Epidermal melanocyte (primary cell): ENCODE measurements around the gene TSPAN15.
"Not testable (repeated sequence)": the region's sequence is repeated elsewhere in the genome, so short reads cannot be mapped to it uniquely, and the experiment has no call there.

ENCODE experiments used
- DNase-seq: peaks from one replicate; pipeline ENCODE4 v3.0.0; 2011; ENCODE audit warnings: low spot score; ENCODE audit not compliant: insufficient read length

The TSPAN15 gene

DNA sequence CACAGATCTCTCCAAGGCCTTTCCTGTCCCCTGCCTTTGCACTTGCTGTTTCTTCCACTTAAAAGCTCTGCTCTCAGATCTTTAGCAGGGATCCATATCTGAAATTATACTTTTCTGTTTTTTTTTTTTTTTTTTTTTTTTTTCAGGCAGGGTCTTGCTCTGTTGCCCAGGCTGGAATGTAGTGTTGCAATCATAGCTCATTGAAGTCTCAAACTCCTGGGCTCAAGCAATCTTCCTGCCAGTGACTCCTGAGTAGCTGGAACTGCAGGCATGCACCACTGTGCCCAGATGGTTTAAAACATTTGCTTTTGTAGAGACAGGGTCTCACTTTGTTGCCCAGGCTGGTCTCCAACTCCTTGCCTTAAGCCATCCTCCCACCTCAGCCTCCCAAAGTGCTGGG lies 5.0 kb upstream of the TSPAN15 start:
- no peak for DNase-seq

DNA sequence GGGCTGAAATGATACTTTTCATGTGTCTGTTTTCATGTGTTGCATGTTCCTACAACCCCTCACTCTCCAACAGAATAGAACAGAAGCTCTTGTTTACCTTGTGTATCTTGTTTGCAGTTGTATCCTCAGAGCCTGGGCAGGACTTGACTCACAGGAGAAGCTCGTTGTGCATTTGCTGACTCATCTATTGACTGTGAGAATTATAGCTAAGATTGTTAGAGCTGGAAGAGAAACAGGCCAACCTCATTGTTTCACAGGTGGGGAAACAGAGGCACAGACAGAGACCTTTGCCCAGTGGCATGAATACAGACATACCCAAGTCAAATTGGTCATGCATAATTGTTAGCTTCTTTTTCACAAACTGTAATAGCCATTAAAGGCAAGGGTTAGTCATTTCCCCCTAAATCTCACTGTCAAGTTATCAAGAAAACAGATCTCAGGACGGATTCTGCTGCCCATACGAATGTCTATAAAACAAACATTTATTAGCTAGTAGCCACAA lies 4.6 kb upstream of the TSPAN15 start:
- no peak for DNase-seq

- DNase-seq: no peak
Measured at GRCh38 chr10:69449841-69450240, 1.4 kb upstream of the TSPAN15 start.

- DNase-seq: not testable (repeated sequence)
Measured at GRCh38 chr10:69450395-69450794, 870 bp upstream of the TSPAN15 start.

DNA sequence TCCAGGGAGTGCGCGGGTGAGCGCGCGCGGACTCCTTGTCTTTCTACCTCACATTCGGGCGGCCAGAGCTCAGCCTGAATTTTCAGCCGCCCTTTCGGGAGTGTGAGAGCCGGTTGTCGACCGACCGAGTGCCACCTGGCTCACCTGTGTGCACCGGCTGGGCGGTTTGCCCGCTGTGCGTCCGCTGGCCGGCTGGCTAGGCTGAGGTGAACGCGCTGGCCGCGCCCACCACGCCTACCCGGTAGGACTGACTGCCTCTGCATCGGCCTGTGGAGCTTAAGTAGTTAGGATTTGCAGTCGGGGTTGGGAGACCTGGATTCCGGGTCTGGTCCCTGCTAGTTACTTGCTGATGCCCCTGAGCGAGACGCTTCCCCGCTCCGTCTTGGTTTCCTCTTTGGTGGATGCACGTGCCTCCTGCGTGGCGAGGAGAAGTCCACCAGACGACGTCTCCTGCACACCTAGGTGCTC lies 553 bp downstream of the TSPAN15 start:
- no peak for DNase-seq

DNA sequence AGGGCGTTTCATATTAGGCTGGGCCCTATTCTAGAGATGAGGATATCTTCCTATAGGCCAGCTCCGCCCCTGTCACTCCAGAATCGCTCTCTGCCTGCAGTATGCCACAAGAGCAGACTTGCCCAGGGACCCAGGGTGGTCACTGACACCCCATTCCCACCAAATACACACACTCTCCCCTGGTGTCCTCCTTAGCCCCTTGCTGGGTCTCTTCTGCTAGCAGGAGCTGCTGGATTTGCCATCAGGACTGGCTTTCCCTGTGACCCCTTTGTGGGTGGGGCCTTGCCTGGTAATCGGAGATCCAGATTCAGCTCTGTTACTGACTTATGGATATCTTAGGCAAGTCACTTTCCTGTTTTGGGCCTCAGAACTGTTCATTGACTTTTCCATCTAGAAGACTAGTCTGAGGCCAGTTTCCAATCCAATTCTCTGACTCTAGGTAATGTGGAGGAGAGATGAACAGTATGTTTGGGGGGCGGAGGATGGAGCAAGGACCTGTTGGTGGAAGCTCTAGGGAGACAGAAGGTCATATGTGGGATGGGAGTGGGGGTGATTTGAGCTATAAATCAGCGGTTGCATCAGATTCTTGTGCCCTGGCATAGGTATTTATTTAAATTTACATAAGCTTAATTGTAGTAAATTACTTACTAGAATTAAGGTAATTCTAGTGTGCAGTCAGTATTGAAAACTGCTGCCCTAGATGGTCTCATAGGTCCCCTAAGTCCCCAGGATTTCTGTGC lies 1.6 kb downstream of the TSPAN15 start:
- DNase-seq: no peak

- no peak for DNase-seq
Measured at GRCh38 chr10:69453795-69454194, 2.5 kb downstream of the TSPAN15 start.

DNA sequence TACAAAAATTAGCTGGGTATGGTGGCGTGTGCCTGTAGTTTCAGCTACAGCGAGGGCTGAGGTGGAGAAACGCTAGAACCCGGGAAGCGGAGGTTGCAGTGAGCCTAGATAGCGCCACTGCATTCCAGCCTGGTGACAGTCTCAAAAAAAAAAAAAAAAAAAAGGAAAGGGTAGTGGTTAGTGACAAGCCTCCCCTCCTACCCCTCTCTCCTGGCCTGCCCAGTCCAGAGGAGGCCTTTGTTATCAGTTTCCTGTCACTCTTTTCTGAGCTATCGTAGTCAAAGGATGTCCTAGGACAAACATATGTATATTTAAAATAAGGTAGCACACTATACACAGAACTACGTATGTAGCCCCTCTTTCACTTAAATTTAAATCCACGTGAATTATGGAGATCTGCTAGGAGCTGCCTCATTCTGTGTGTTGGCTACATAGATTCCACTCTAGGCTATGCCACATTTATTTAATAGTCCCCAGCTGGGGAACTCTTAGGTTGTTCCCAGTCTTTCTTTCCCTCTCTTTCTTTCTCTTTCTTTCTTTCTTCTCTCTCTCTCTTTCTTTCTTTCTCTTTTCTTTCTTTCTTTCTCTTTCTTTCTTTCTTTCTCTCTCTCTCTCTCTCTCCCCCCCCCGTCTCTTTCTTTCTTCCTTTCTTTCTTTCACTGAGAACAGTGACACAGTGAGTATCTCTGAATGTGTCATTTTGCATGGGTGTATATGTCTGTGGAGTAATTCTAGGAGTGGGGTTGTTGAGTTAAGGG lies 3.9 kb downstream of the TSPAN15 start:
- no peak for DNase-seq

DNA sequence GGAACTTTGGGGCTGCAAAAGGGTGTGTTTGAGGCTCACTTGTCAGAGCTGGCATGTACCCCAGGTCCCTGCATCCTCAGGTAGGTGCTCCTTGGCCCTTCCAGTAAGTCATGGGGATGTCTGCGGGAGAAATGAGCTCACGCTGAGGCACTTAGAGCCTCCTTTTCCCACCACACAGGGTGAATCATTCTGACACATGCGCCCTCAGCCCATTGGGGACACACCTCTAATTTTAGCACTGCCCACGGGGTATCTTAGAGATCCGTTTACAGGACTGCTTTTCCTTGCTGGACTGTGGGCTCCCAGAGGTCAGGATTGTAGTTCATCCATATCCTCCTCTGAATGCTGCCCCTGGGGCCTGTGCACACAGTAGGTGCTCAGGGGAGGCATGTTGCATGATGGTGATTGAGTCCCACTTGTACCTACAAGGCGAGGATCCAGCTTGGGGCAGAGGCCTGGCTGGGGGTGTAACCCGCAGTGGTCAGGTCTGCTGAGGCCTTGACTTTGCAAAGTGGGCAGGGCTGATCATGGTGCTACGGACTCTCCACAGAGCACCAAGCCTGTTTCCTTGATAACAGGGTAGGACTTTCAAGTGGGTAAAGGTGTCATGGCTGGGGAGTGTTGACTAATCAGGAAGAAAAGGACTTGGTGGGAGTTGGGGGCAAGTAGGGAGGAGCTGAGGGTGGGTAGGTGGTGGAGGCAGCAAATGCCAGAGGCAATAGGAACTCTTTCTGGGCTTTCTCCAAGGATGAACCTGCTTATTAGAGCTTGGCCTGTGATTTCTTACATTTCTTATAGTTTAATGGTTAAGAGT lies 5.8 kb downstream of the TSPAN15 start:
- DNase-seq: no peak

GRCh38 chr10:69457771-69458237 lies 6.5 kb downstream of the TSPAN15 start:
- no peak for DNase-seq

DNA sequence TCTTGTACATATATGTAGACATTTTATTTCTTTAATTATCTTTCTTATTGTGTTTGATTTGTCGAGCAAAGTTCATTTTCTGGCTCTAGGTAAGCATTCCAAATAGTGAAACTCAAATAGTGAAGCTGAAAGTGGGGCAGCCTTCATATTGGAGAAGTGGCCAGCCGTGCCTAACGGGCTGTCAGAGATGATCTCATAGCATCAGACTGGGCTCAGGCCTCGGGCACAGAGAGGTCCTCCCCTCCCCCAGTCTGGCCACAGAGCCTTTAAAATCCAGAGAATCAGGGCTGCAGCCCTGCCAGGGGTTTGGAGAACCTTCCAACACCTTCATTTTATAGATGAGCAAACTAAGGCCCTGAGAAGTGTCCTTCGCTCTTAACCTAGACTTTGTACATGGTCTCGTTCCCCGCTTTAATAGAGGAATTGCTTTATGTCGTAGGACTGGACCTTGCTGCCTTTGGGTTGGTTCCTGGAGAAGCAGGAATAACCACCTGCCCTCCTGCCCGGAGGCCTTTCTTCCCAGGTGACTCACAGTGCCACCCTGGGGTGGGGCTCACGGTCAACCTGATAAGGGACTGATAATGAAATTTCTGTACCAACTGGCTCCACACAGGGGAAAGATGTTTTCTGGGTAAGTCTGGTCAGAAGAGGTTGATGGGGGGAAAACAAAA lies 7.3 kb downstream of the TSPAN15 start:
- DNase-seq: no peak

GRCh38 chr10:69459101-69459790 lies 8.0 kb downstream of the TSPAN15 start:
- DNase-seq: no peak

- DNase-seq: no peak
Measured at GRCh38 chr10:69459893-69460575, 8.8 kb downstream of the TSPAN15 start.

DNA sequence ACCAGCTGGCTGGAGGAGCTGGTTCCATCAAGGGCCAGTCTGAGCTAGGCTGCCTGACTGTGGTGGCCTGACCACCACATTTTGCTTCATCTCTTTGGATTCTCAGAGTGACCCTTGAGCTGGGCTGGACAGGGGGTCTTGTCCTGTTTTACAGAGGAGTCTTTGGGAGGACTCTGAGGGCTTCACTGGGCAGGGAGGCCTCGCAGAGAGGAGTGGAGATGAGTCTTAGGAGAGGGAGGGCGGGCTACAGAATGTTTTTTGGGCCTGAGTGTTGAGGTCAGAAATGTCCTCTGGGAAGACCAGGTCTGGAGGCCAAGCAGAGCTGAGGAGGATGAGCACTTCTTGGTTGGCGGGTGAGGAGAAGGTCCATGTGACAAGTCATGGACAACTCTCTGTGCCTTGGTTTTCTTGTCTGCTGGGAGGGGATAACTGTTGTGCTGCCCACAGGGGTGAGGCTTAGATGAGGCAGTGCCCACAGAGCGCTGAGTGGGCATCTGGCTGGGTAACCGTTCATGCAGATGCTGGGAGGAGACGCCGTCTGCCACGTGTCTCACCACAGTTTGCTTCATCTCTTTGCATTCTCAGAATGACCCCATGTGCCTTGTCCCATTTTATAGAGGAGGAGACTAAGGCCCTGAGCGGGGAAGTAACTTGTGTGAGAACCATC lies 9.4 kb downstream of the TSPAN15 start:
- DNase-seq: no peak

- DNase-seq: no peak
Measured at GRCh38 chr10:69461243-69462025, 10.2 kb downstream of the TSPAN15 start.

GRCh38 chr10:69463886-69464285 lies 12.6 kb downstream of the TSPAN15 start:
- no peak for DNase-seq

GRCh38 chr10:69464401-69464800 lies 13.1 kb downstream of the TSPAN15 start:
- no peak for DNase-seq

DNA sequence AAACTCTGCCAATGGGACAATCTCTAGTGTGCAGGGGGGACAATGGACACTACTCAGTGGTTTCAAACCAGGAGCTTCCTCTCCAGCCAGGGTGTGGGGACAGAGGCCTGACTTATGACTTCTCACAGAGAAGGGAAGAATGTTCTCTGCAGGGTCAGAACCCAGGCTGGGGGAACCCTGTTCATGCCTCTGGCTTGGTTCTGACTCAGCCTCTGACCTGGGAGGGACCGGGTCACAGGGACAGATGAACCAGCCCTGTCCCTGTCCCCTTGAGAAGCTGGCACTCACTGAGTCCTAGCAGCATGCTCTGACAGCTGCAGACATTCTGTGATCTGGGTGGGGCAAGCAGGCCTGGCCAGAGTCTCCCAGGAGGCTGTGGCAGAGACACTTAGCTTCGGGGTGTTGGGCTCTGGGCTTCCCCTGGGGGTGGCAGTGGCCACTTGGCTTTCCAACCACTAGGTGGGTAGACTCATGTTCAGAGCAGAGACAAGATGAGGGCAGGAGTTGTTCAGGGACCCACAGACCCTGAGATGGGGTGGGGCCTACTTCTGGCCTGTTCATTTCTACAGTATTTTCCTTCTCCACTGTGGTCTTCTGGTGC lies 13.6 kb downstream of the TSPAN15 start:
- no peak for DNase-seq
